ENCODE data around the gene TMEM174.

The TMEM174 gene

DNA sequence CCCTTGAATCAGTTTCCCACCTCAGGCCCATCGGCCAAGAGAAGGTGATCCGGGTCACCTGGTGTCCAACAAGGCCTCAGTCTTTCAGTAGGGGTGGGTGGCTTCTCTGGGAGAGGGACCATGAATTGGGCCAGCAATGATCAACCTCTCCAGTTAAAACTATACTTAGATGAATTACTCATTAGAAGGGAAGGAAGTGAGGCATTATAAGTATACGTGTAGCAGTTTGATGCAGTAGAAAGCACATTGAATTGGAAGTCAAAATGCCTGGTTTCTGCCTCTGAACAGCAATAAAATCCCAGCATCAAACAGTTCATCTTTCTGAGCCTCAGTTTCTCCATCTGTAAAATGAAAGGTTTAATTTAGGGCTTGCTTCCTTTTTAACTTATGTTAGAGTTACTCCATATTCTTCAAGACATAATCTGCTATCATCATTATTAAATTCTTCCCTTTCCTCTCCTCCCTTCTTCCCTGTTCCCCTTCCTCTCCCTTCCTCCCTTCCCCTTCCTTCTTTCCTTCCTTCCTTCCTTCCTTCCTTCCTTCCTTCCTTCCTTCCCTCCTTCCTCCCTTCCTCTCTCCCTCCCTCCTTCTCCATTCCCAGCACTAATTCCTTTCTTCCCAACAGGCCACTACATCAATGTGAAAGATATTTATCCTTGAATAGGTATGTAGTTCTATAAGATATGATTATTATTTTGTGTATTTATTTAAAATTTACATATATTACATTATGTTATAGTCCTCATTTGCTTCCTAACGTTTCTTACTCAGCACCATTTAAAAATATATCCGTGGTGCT is 18.6 kb upstream of the TMEM174 start:
- no peak for DNase-seq

- DNase-seq: no peak
Observed at GRCh38 chr5:73155271-73156222, 17.4 kb upstream of the TMEM174 start.

GRCh38 chr5:73157414-73158303 is 15.3 kb upstream of the TMEM174 start:
- no peak for DNase-seq

GRCh38 chr5:73158313-73158712 is 14.7 kb upstream of the TMEM174 start:
- DNase-seq: no peak

GRCh38 chr5:73160239-73160671 is 12.7 kb upstream of the TMEM174 start:
- no peak for DNase-seq

DNA sequence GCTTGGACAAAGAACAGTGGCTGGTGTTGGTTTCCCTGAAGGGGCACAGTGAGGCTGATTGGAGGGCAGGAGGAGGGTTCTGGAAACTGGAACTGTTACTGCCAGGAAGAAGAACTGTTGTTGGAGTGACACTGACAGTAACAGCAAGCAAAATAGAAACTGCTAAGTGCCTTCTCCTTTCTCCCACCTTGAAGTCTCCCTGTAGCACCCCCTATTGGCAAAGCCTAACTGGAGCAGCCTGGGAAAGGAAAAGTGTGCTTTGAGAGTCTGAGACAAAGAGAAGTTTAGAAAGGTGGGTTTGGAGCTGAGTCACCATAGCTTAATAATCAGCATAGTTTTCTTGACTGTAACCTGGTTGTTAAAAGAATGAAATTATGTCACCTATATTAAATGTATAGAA is 2.5 kb upstream of the TMEM174 start:
- no peak for DNase-seq

DNA sequence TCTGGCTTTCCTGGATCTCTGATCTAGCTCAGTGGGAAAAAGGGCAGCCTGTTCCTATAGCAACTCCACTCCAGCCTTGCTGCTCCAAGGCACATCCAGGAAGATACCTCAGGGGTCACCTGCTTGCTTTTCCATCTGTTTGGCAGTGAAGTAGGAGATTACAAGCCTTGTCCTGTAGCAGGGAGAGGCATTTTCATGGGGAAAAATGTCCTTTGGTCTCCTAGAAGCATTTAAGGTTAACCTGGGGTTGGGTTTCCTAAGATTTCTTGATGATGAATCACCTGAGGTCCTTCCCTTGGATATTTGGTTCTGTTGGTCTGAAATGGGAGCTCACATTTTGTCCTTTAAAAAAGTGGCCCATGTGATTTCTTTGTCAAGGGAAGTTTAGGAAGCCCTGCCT is 1.5 kb upstream of the TMEM174 start:
- no peak for DNase-seq

DNA sequence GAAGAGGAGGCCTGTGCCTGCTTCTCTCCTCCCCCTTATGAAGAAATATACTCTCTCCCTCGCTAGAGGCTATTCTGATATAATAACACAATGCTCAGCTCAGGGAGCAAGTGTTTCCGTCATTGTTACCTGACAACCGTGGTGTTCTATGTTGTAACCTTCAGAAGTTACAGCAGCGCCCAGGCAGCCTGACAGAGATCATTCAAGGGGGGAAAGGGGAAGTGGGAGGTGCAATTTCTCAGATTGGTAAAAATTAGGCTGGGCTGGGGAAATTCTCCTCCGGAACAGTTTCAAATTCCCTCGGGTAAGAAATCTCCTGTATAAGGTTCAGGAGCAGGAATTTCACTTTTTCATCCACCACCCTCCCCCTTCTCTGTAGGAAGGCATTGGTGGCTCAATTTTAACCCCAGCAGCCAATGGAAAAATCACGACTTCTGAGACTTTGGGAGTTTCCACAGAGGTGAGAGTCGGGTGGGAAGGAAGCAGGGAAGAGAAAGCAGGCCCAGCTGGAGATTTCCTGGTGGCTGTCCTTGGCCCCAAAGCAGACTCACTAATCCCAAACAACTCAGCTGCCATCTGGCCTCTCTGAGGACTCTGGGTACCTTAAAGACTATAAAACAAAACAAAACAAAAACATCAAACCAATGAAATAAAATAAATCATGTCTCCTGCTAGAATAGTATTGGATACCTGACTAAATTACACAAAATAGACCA is 1.3 kb downstream of the TMEM174 start:
- DNase-seq: no peak

GRCh38 chr5:73176250-73176649 is 3.3 kb downstream of the TMEM174 start:
- DNase-seq: no peak

DNA sequence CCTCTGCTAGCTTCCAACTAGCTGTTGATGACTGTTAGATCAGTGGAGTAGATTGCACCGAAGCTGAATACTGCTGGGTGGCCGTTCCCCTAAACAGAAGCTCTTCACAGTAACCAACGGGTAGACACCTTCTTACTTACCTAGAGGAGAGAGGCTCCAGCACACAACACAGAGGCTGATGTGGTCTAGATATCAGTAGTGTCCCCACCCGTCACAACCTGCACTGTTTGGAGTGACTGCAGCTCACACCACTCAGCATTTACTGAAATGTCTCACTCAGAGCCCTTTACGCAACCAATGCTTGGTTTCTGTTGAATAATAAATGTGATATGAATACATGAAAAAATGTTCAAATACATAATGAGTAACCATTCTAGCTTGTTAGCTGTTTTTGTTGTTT is 5.3 kb downstream of the TMEM174 start:
- DNase-seq: no peak

DNA sequence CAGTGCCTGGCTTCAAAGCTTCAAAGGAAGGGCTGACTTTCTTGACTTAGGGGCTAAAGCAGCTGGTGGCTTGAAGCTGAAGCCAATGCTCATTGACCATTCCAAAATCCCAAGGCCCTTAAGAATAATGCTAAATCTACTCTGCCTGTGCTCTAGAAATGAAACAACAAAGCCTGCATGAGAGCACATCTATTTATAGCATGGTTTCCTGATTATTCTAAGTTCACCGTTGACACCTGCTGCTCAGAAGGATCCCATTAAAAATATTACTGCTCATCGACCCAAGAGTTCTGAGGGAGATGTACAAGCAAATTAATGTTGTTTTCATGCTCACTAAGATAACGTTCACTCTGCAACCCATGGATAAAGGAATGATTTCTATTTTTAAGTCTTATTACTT is 6.7 kb downstream of the TMEM174 start:
- no peak for DNase-seq

DNA sequence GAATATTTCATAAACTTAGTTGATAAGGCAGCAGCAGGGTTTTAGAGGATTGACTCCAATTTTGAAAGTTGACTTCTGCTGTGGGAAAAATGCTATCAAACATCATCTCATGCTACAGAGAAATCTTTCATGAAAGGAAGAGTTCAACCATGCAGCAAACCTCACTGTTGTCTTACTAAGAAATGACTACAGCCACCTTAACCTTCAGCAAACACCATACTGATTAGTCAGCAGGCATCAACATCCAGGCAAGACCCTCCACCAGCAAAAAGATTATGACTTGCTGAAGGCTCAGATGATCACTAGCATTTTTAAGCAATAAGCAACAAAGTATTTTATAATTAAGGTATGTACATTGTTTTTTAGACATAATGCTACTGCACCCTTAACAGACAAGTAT is 7.6 kb downstream of the TMEM174 start:
- DNase-seq: no peak

DNA sequence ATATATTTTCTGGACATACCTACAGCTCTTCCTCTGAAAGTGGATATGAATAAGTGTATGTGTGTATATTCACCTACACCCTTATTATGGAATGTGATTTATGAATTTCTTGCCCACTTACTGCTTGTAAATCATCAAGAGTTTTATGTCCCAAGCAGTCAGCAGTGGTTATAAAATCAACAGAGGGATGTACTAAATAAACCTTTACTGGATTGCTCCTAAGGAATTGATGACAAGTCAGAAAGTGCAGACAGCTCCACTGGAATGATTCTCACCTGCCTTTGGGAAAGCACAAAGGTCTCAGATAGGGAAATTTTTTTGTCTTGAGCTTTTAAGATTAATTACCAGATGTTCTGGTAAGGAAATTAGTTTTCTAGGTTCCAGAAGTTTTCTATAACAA is 9.3 kb downstream of the TMEM174 start:
- DNase-seq: no peak

GRCh38 chr5:73183000-73183399 is 10.0 kb downstream of the TMEM174 start:
- DNase-seq: no peak

DNA sequence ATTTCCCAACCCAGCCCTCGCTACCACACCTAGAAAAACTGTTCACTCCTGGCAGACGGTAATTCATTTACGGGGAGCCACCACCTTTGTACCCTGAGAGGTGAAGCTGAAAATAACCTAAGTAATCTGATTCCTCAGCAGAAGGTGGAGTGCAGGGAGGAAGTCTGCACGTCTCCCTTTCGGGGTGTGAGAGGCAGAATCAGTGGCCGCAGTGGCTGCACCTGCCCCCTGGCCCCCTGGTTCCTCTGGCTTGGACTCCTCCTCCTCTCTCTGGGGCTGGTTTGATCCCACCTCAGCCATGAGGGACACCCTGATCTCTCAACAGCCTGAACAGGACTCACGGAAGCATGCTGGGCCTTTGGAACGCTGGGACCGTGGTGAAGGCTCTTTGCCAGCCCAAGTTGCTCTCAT is 10.5 kb downstream of the TMEM174 start:
- DNase-seq: no peak

DNA sequence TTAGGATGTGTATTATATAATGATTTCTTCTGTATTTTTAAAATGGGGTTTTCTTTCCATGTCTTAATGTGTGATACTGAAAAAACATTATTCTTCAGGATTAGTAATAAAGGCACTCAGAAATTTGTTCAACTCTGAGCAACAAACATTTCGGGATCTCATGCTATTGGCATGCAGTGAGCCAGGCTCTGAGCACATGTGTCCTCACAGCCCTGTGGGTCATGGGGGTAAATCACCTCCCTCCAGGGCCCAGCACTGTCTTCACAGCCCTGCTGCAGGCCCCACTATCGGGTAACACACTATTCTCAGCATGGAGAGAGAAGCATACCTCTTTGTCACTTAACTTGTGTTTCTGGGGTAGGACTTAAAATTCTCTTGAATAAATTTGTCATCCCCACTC is 14.0 kb downstream of the TMEM174 start:
- DNase-seq: no peak

GRCh38 chr5:73188764-73189531 is 16.0 kb downstream of the TMEM174 start:
- no peak for DNase-seq

DNA sequence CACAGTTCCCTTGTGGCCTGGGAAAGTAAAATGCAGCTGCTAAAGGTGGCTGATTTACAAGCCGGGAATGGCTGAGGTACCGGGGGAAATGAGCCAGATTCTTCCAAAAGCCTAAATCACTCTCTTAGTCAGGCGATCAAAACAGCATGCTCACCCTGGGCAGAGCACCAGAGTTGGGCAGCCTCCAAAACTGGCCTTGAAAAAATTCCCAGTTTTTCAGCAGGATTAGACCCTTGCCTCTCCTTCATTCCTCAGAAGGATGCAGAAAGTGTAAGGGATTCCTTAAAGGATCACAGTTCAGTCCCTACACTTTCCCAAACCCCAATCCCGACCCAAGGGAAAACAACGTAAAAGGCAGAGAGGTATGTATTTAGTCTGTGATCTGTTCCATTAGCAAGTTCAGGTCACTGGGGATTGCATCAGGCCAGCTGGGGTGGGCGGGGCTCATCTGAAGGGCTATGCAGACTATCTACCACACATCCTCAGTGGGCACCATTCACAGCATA is 16.9 kb downstream of the TMEM174 start:
- no peak for DNase-seq

DNA sequence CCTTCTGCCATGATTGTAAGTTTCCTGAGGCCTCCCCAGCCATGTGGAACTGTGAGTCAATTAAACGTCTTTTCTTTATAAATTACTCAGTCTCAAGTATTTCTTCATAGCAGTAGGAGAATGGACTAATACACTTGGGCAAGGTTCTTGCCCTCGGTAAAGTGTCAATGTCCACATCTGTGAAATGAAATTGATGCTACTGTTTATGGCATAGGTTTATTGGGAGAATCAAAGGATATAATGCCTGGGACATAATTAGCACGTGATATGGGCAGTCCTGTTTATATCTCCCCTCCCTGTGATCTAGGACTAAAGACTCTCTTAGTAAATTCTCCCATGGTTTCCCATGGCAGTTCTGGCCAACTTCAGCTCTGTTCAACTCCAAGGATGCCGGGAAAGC is 19.4 kb downstream of the TMEM174 start:
- DNase-seq: no peak

- DNase-seq: no peak
Observed at GRCh38 chr5:73193592-73193991, 20.6 kb downstream of the TMEM174 start.

GRCh38 chr5:73196201-73196600 is 23.2 kb downstream of the TMEM174 start:
- no peak for DNase-seq

Data from NCI-H2029 (cell line).